ENCODE results near the gene ERVMER34-1. TPM values are rescaled to one million over a fixed set of nuclear protein-coding genes. Genes with fewer than 3 reads are reported as not detected.

Gene ERVMER34-1
- total RNA-seq, 4 donors from 2014 or later: 0.31 to 0.60 (median 0.37) TPM; not detected in 1

GRCh38 chr4:52750213-52750612 lies 1.0 kb downstream of the ERVMER34-1 start:
- no peak for TF ChIP-seq CTCF (IDR thresholded peaks at IDR 0.05)
- no peak for ATAC-seq (ENCODE audit: low FRiP score)
- no peak for DNase-seq (ENCODE audit: low spot score)

- no peak for DNase-seq (ENCODE audit: low spot score)
- ATAC-seq (ENCODE audit: low FRiP score): no peak
- no peak for TF ChIP-seq CTCF (IDR thresholded peaks at IDR 0.05)
Observed at GRCh38 chr4:52748432-52748831, 2.8 kb downstream of the ERVMER34-1 start.

GRCh38 chr4:52744588-52744987 lies 6.6 kb downstream of the ERVMER34-1 start:
- no peak for ATAC-seq (ENCODE audit: low FRiP score)
- DNase-seq (ENCODE audit: low spot score): no peak
- no peak for TF ChIP-seq CTCF (IDR thresholded peaks at IDR 0.05)

- DNase-seq (ENCODE audit: low spot score): no peak
- TF ChIP-seq CTCF (IDR thresholded peaks at IDR 0.05): no peak
- no peak for ATAC-seq (ENCODE audit: low FRiP score)
Observed at GRCh38 chr4:52743444-52744019, 7.7 kb downstream of the ERVMER34-1 start.

GRCh38 chr4:52729586-52729985 lies 21.6 kb downstream of the ERVMER34-1 start:
- ATAC-seq (ENCODE audit: low FRiP score) (no peak), DNase-seq (ENCODE audit: low spot score) (no peak)

GRCh38 chr4:52728691-52729240 lies 22.5 kb downstream of the ERVMER34-1 start:
- no peak for TF ChIP-seq CTCF (IDR thresholded peaks at IDR 0.05)
- no peak for ATAC-seq (ENCODE audit: low FRiP score)
- DNase-seq (ENCODE audit: low spot score): no peak

More at GRCh38 chr4:52729586-52729985, 21.6 kb downstream of the ERVMER34-1 start:
- TF ChIP-seq CTCF (IDR thresholded peaks at IDR 0.05): no peak
